Measurements from ENCODE around the gene MGMT.

The MGMT gene

DNA sequence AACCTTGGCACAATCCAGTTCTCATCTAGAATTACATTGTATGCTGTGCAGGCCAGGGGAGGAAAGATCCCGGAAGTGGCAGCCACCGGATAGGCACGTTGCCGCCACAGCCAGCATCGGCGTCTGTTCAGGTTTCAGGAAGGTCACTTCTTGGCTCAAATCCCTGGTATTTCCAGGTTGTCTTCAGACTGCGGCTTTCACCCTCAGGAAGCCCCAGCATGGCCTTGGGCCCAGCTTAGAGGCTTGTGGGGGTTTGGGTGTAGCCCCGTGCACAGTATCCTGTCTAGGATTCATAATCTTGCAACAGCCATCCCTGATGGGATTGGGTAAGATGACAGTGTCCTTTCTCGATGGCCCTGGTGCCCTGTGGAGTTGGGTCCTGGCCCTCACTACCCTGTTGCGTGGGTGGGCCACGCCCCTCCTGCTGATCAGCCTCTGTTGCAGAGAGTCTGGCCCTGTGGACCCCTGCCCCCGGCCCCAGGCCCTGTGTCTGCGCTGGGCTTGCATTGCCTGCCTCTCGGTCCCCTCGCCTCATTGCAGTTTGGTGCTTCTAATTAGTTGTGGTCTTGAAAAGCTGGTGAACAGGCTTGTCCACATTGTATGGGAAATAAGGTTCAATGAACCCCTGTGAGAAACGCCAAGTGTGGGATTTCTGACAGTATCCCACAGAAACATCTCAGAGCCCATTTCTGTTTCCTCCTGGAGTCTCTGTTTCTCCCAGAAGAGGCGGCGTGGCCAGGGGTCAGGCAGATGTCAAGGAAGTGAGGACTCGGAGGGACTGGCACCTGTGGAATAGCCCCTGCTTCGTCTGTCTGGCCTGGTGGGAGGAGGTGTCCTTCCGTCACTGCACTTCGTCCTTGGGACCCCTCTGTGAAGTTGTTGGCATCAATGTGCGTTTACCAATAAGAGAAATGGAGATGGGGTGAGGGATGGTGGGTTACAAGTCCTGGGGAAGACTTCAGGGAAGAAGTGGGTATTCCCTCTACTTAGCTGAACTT is 77.5 kb downstream of the MGMT start:
- H3K9ac ChIP-seq (ENCODE audit: low read length): no peak overlapping the region
- no peak overlapping the region for H3K27ac ChIP-seq (ENCODE audit: low read length)
- H2AFZ ChIP-seq (ENCODE audit: low read length): no peak overlapping the region

DNA sequence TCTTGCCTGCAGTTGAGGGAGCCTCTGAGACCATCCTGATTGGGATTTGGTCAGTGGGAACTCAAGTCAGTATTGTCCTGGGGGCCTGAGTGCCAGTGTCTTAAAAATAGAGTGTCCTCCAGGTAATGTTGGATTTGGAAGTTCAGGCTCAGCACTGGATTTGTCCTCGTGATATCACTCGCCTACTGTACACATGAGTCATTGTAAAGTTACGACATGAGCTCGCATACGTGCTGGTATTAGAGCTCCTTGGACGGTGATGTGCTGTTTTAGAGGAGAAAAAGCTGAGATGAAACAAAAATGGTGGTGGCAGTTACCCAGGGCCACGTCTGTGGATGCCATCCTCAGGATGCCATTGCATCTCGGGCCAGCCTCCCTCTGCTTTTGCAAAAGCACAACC is 78.2 kb downstream of the MGMT start:
- no peaks in the 10 kb centered on the region for H4K20me1 ChIP-seq (ENCODE audit: insufficient read depth, low read length)
- H3K27me3 ChIP-seq (replicated peaks; ENCODE audit: insufficient read depth, low read length): no peaks in the 10 kb centered on the region
- no peak overlapping the region for H3K4me2 ChIP-seq (ENCODE audit: low read depth, low read length)
- no peak overlapping the region for H2AFZ ChIP-seq (ENCODE audit: low read length)
- H3K9me3 ChIP-seq (replicated peaks; ENCODE audit: insufficient read depth, low read length): no peaks in the 10 kb centered on the region
- H3F3A ChIP-seq (ENCODE audit: insufficient read depth, low read length): no peaks in the 10 kb centered on the region
- H3K4me3 ChIP-seq (ENCODE audit: low read length): no peak overlapping the region
- no peak overlapping the region for H3K27ac ChIP-seq (ENCODE audit: low read length)
- H3K36me3 ChIP-seq (replicated peaks; ENCODE audit: insufficient read depth, low read length): no peaks in the 10 kb centered on the region
- no peak for DNase-seq
- H3K79me2 ChIP-seq (ENCODE audit: low read length): no peaks in the 10 kb centered on the region
- TF ChIP-seq, protein P1, sequence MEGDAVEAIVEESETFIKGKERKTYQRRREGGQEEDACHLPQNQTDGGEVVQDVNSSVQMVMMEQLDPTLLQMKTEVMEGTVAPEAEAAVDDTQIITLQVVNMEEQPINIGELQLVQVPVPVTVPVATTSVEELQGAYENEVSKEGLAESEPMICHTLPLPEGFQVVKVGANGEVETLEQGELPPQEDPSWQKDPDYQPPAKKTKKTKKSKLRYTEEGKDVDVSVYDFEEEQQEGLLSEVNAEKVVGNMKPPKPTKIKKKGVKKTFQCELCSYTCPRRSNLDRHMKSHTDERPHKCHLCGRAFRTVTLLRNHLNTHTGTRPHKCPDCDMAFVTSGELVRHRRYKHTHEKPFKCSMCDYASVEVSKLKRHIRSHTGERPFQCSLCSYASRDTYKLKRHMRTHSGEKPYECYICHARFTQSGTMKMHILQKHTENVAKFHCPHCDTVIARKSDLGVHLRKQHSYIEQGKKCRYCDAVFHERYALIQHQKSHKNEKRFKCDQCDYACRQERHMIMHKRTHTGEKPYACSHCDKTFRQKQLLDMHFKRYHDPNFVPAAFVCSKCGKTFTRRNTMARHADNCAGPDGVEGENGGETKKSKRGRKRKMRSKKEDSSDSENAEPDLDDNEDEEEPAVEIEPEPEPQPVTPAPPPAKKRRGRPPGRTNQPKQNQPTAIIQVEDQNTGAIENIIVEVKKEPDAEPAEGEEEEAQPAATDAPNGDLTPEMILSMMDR (IDR thresholded peaks at IDR 0.05; ENCODE audit: low read length): no peak
- TF ChIP-seq EZH2 (optimal IDR thresholded peaks at IDR 0.05; ENCODE audit: low read depth, low read length) (no peak), EZH2phosphoT487 (IDR thresholded peaks at IDR 0.05; ENCODE audit: low read length) (no peak)
- H3K9ac ChIP-seq (ENCODE audit: low read length): no peak overlapping the region
- no peaks in the 10 kb centered on the region for H3K9me2 ChIP-seq (replicated peaks; ENCODE audit: insufficient read depth, low read length)
- no peaks in the 10 kb centered on the region for H3K4me1 ChIP-seq (ENCODE audit: low read length)

More for the DNA sequence above, 77.5 kb downstream of the MGMT start:
- no peaks in the 10 kb centered on the region for H3K9me3 ChIP-seq (replicated peaks; ENCODE audit: insufficient read depth, low read length)
- H3K27me3 ChIP-seq (replicated peaks; ENCODE audit: insufficient read depth, low read length): no peaks in the 10 kb centered on the region
- H3K4me2 ChIP-seq (ENCODE audit: low read depth, low read length): no peak overlapping the region
- H3K79me2 ChIP-seq (ENCODE audit: low read length): no peaks in the 10 kb centered on the region
- DNase-seq: no peak
- no peaks in the 10 kb centered on the region for H3K36me3 ChIP-seq (replicated peaks; ENCODE audit: insufficient read depth, low read length)
- no peaks in the 10 kb centered on the region for H3K9me2 ChIP-seq (replicated peaks; ENCODE audit: insufficient read depth, low read length)
- H3K4me1 ChIP-seq (ENCODE audit: low read length): no peaks in the 10 kb centered on the region
- H3F3A ChIP-seq (ENCODE audit: insufficient read depth, low read length): no peaks in the 10 kb centered on the region
- no peaks in the 10 kb centered on the region for H4K20me1 ChIP-seq (ENCODE audit: insufficient read depth, low read length)
- TF ChIP-seq, protein P1 (IDR thresholded peaks at IDR 0.05; ENCODE audit: low read length): no peak
- TF ChIP-seq EZH2 (optimal IDR thresholded peaks at IDR 0.05; ENCODE audit: low read depth, low read length) (no peak), EZH2phosphoT487 (IDR thresholded peaks at IDR 0.05; ENCODE audit: low read length) (no peak)
- H3K4me3 ChIP-seq (ENCODE audit: low read length): no peak overlapping the region

DNA sequence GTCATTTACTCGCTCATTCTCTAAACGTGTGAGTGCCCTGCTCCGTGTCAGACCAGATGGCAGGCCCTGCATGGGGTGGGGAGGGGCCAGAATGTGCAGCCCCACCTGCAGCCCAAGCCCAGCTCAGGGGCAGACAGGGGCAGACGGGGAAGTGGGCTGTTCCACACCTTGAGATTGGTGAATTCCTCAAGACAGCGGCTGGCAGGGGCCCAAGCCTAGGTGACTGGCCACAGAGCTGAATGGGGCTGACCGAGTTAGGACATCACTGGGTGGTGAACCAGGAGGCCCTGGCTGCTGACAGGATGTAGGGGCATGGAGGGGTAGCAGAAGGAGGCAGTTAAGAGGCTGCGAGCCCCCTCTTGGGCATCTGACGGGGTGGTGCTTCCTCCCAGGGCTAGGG is 79.1 kb downstream of the MGMT start:
- Histone ChIP-seq H3K9me3 (replicated peaks; ENCODE audit: insufficient read depth, low read length) (no peaks in the 10 kb centered on the region), H3K9ac (ENCODE audit: low read length) (no peak overlapping the region), H3K4me1 (ENCODE audit: low read length) (no peaks in the 10 kb centered on the region), H3F3A (ENCODE audit: insufficient read depth, low read length) (no peaks in the 10 kb centered on the region), H3K27me3 (replicated peaks; ENCODE audit: insufficient read depth, low read length) (no peaks in the 10 kb centered on the region), H3K27ac (ENCODE audit: low read length) (no peak overlapping the region), H3K79me2 (ENCODE audit: low read length) (no peaks in the 10 kb centered on the region), H2AFZ (ENCODE audit: low read length) (no peak overlapping the region), H4K20me1 (ENCODE audit: insufficient read depth, low read length) (no peaks in the 10 kb centered on the region), H3K9me2 (replicated peaks; ENCODE audit: insufficient read depth, low read length) (no peaks in the 10 kb centered on the region), H3K4me2 (ENCODE audit: low read depth, low read length) (no peak overlapping the region), H3K36me3 (replicated peaks; ENCODE audit: insufficient read depth, low read length) (no peaks in the 10 kb centered on the region), H3K4me3 (ENCODE audit: low read length) (no peak overlapping the region)
- no peak for DNase-seq
- TF ChIP-seq, protein P1 (IDR thresholded peaks at IDR 0.05; ENCODE audit: low read length): no peak
- TF ChIP-seq EZH2phosphoT487 (IDR thresholded peaks at IDR 0.05; ENCODE audit: low read length) (no peak), EZH2 (optimal IDR thresholded peaks at IDR 0.05; ENCODE audit: low read depth, low read length) (no peak)
